SK-N-MC (cell line): ENCODE measurements around the gene PLA2G2F.

Source experiments
- EZH2 ChIP-seq: fragments of 200-600 bp; sonication (generic); IDR thresholded peaks from one replicate; pipeline ENCODE4 v1.6.1; 2017; ENCODE audit warnings: antibody characterized with exemption
- FOXP2 ChIP-seq: optimal IDR thresholded peaks from 2 replicates; pipeline ENCODE3; 2011; ENCODE audit warnings: mild to moderate bottlenecking, moderate library complexity; ENCODE audit not compliant: insufficient read depth; ENCODE audit errors: extremely low read length, control extremely low read depth
- POLR2AphosphoS5 ChIP-seq: IDR thresholded peaks from 2 replicates; pipeline ENCODE4 v1.6.1; 2012; ENCODE audit warnings: mild to moderate bottlenecking, low read depth, low read length, borderline replicate concordance

DNA sequence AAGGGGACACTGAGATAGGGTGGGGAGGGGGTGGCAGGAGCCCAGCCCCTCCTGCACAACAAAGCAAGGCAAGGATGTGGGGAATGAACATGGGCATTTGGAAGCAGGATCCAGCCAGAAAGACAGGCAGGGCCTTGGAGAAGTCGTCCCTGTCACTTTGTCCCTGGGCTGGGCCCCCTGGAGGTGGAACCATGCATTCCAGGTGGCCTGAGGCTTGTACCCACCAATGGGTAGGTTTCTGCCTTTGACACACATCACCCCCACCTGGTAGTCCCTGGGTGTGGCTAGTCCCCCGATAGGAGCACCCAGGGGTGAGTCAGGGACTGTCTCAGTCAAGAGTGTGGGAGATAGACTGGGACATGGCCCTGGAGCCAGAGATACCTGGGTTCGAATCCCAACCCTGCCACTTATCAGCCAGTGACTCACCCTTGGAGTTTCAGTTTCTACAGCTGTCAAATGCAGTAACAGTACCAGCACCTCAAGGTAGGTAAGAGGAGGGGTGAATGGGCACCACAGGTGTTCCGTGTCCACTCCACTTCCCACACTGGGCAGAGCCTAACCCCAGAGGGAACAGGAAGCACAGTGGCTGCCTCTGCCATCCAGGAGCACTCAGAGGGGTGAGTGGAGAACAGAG lies 29.8 kb upstream of the PLA2G2F start:
- TF ChIP-seq EZH2 (no peak), POLR2AphosphoS5 (no peak), FOXP2 (no peak)
